GM15510 (cell line): ENCODE results near the gene PDCD7.
A peak's percentile ranks its signal among the peaks of the same experiment; 100 is the strongest.

Source experiments
- POLR2A ChIP-seq: IDR thresholded peaks from 3 replicates; pipeline ENCODE4 v1.6.1; 2011; ENCODE audit warnings: borderline replicate concordance; ENCODE audit not compliant: insufficient read length; ENCODE audit errors: extremely low read depth

PDCD7 gene

GRCh38 chr15:65133548-65134200 lies at the start of gene PDCD7:
PDCD7 (minus strand) TSS chr15:65133808; CDS start chr15:65133781, 27 bp downstream.
- peak; percentile 95 for TF ChIP-seq POLR2A

- TF ChIP-seq POLR2A: no peak
Observed at GRCh38 chr15:65182538-65182937, 48.9 kb upstream of the PDCD7 start.

- TF ChIP-seq POLR2A: no peak
Observed at GRCh38 chr15:65180167-65180566, 46.6 kb upstream of the PDCD7 start.

GRCh38 chr15:65177901-65178300 lies 44.3 kb upstream of the PDCD7 start:
- TF ChIP-seq POLR2A: no peak

- no peak for TF ChIP-seq POLR2A
Observed at GRCh38 chr15:65176056-65176455, 42.4 kb upstream of the PDCD7 start.

- no peak for TF ChIP-seq POLR2A
Observed at GRCh38 chr15:65175511-65175910, 41.9 kb upstream of the PDCD7 start.

- no peak for TF ChIP-seq POLR2A
Observed at GRCh38 chr15:65174509-65174908, 40.9 kb upstream of the PDCD7 start.

GRCh38 chr15:65172531-65172930 lies 38.9 kb upstream of the PDCD7 start:
- TF ChIP-seq POLR2A: no peak

GRCh38 chr15:65171428-65171827 lies 37.8 kb upstream of the PDCD7 start:
- no peak for TF ChIP-seq POLR2A

GRCh38 chr15:65165875-65166274 lies 32.3 kb upstream of the PDCD7 start:
- TF ChIP-seq POLR2A: no peak

GRCh38 chr15:65164139-65164538 lies 30.5 kb upstream of the PDCD7 start:
- no peak for TF ChIP-seq POLR2A

GRCh38 chr15:65163041-65163440 lies 29.4 kb upstream of the PDCD7 start:
- no peak for TF ChIP-seq POLR2A

GRCh38 chr15:65156692-65157091 lies 23.1 kb upstream of the PDCD7 start:
- no peak for TF ChIP-seq POLR2A

- no peak for TF ChIP-seq POLR2A
Observed at GRCh38 chr15:65154720-65155119, 21.1 kb upstream of the PDCD7 start.

GRCh38 chr15:65147902-65148301 lies 14.3 kb upstream of the PDCD7 start:
- no peak for TF ChIP-seq POLR2A

GRCh38 chr15:65146438-65146837 lies 12.8 kb upstream of the PDCD7 start:
- TF ChIP-seq POLR2A: no peak

GRCh38 chr15:65134538-65134937 lies 930 bp upstream of the PDCD7 start:
- no peak for TF ChIP-seq POLR2A

GRCh38 chr15:65132878-65133547 lies 595 bp downstream of the PDCD7 start:
- TF ChIP-seq POLR2A: no peak

- no peak for TF ChIP-seq POLR2A
Observed at GRCh38 chr15:65130941-65131340, 2.7 kb downstream of the PDCD7 start.
